Jurkat, Clone E6-1 (cell line): ENCODE results near the gene CCDC91.
A peak's percentile ranks its signal among the peaks of the same experiment; 100 is the strongest.
"Not testable (repeated sequence)": the region's sequence is repeated elsewhere in the genome, so short reads cannot be mapped to it uniquely, and the experiment has no call there.

Experiments
- DNase-seq: peaks from one replicate; pipeline ENCODE4 v3.0.0-alpha.2; 2011; ENCODE audit warnings: low read depth, low spot score
- H3K4me3 ChIP-seq: 2 replicates; pipeline ENCODE4 v1.5.1; 2011; ENCODE audit warnings: mild to moderate bottlenecking, low read length, control low read depth, moderate library complexity

The CCDC91 gene

GRCh38 chr12:28476206-28476605 lies 285.9 kb downstream of the CCDC91 start:
- not testable (repeated sequence) for DNase-seq, H3K4me3 ChIP-seq

GRCh38 chr12:28479097-28479496 lies 288.8 kb downstream of the CCDC91 start:
- DNase-seq, H3K4me3 ChIP-seq: not testable (repeated sequence)

GRCh38 chr12:28479683-28480082 lies 289.4 kb downstream of the CCDC91 start:
- DNase-seq: no peak
- H3K4me3 ChIP-seq: no peak overlapping the region

GRCh38 chr12:28484156-28484555 lies 293.9 kb downstream of the CCDC91 start:
- DNase-seq: no peak
- H3K4me3 ChIP-seq: no peak overlapping the region

- no peak for DNase-seq
- no peak overlapping the region for H3K4me3 ChIP-seq
Measured at GRCh38 chr12:28486521-28486920, 296.3 kb downstream of the CCDC91 start.

GRCh38 chr12:28489246-28489645 lies 299.0 kb downstream of the CCDC91 start:
- no peak for DNase-seq
- no peak overlapping the region for H3K4me3 ChIP-seq

GRCh38 chr12:28497889-28498411 lies 307.7 kb downstream of the CCDC91 start:
- no peak for DNase-seq
- no peak overlapping the region for H3K4me3 ChIP-seq

- no peak for DNase-seq
- H3K4me3 ChIP-seq: no peak overlapping the region
Measured at GRCh38 chr12:28498850-28499249, 308.6 kb downstream of the CCDC91 start.

GRCh38 chr12:28500373-28501024 lies 310.2 kb downstream of the CCDC91 start:
- no peak overlapping the region for H3K4me3 ChIP-seq
- DNase-seq: no peak

- H3K4me3 ChIP-seq: no peak overlapping the region
- no peak for DNase-seq
Measured at GRCh38 chr12:28506271-28506670, 316.0 kb downstream of the CCDC91 start.

GRCh38 chr12:28507033-28507432 lies 316.8 kb downstream of the CCDC91 start:
- H3K4me3 ChIP-seq: no peak overlapping the region
- no peak for DNase-seq

- peak; percentile 17 for DNase-seq
- H3K4me3 ChIP-seq: no peak overlapping the region
Measured at GRCh38 chr12:28507867-28508266, 317.6 kb downstream of the CCDC91 start.

GRCh38 chr12:28512406-28512805 lies 322.1 kb downstream of the CCDC91 start:
- no peak overlapping the region for H3K4me3 ChIP-seq
- no peak for DNase-seq

GRCh38 chr12:28512876-28513275 lies 322.6 kb downstream of the CCDC91 start:
- DNase-seq: no peak
- H3K4me3 ChIP-seq: no peak overlapping the region

GRCh38 chr12:28513983-28514382 lies 323.7 kb downstream of the CCDC91 start:
- no peak overlapping the region for H3K4me3 ChIP-seq
- no peak for DNase-seq

- no peak for DNase-seq
- H3K4me3 ChIP-seq: no peak overlapping the region
Measured at GRCh38 chr12:28517101-28517500, 326.8 kb downstream of the CCDC91 start.

- no peak for DNase-seq
- H3K4me3 ChIP-seq: no peak overlapping the region
Measured at GRCh38 chr12:28527631-28528249, 337.5 kb downstream of the CCDC91 start.

- no peak for DNase-seq
- no peak overlapping the region for H3K4me3 ChIP-seq
Measured at GRCh38 chr12:28535216-28535615, 345.0 kb downstream of the CCDC91 start.

- no peak overlapping the region for H3K4me3 ChIP-seq
- DNase-seq: no peak
Measured at GRCh38 chr12:28536088-28536487, 345.8 kb downstream of the CCDC91 start.

GRCh38 chr12:28537474-28537873 lies 347.2 kb downstream of the CCDC91 start:
- no peak for DNase-seq
- no peak overlapping the region for H3K4me3 ChIP-seq
